Chondrocyte (in vitro differentiated cells): ENCODE measurements around the gene HTR1B. TPM values are rescaled to one million over a fixed set of nuclear protein-coding genes. Genes with fewer than 3 reads are reported as not detected.

Experiments used
- DNase-seq: peaks from one replicate; pipeline ENCODE4 v3.0.0; 2021; ENCODE audit warnings: mixed read lengths, low spot score
- H3K27ac Mint-ChIP-seq: one replicate; pipeline ENCODE4 v1.8.0; 2021; ENCODE audit warnings: mild to moderate bottlenecking, moderate library complexity, mixed read lengths; ENCODE audit not compliant: unreplicated experiment
- H3K27me3 Mint-ChIP-seq: 2 replicates; pipeline ENCODE4 v1.8.0; 2021; ENCODE audit warnings: low read depth, mixed read lengths
- H3K36me3 Mint-ChIP-seq: 2 replicates; pipeline ENCODE4 v1.8.0; 2021; ENCODE audit warnings: low read depth, mixed read lengths
- H3K4me1 Mint-ChIP-seq: 2 replicates; pipeline ENCODE4 v1.8.0; 2021; ENCODE audit warnings: low read depth, mild to moderate bottlenecking, mixed read lengths
- H3K4me3 Mint-ChIP-seq: one replicate; pipeline ENCODE4 v1.8.0; 2021; ENCODE audit warnings: mild to moderate bottlenecking, moderate library complexity, mixed read lengths; ENCODE audit not compliant: unreplicated experiment
- H3K9me3 Mint-ChIP-seq: 2 replicates; pipeline ENCODE4 v1.8.0; 2021; ENCODE audit warnings: low read depth, mixed read lengths
- CTCF ChIP-seq: fragments of 200-600 bp; sonication (generic); IDR thresholded peaks from 2 replicates; pipeline ENCODE4 v1.5.0; 2021; ENCODE audit warnings: antibody characterized with exemption, mild to moderate bottlenecking, moderate library complexity
- total RNA-seq: library from RNA; stranded (reverse); gene quantifications from 3 replicates; pipeline ENCODE4 v1.2.1, GENCODE V29; 2021

The HTR1B gene
- total RNA-seq, 1 donor from 2014 or later: 0.57 TPM

- no peak for DNase-seq
- Mint-ChIP-seq H3K4me3 (no peak overlapping the region), H3K27ac (no peak overlapping the region), H3K27me3 (peaks cover 15% of the 10 kb centered on the region), H3K9me3 (peaks cover 8% of the 10 kb centered on the region), H3K4me1 (no peaks in the 10 kb centered on the region), H3K36me3 (peaks cover 5% of the 10 kb centered on the region)
- no peak for TF ChIP-seq CTCF
Observed at GRCh38 chr6:77415706-77416105, 47.6 kb downstream of the HTR1B start.

Other genes with a start within 250 kb of the HTR1B start
- not detected in 3 replicates for gene MEI4, start 189.5 kb upstream of the HTR1B start, total RNA-seq